Measurements from ENCODE around the gene TMEM63A. TPM values are rescaled to one million over a fixed set of nuclear protein-coding genes. Genes with fewer than 3 reads are reported as not detected.
A peak's percentile ranks its signal among the peaks of the same experiment; 100 is the strongest.

TMEM63A gene
- total and polyA plus RNA-seq, 4 experiments from 2014 or later: 46.2 to 507 (median 278) TPM

DNA sequence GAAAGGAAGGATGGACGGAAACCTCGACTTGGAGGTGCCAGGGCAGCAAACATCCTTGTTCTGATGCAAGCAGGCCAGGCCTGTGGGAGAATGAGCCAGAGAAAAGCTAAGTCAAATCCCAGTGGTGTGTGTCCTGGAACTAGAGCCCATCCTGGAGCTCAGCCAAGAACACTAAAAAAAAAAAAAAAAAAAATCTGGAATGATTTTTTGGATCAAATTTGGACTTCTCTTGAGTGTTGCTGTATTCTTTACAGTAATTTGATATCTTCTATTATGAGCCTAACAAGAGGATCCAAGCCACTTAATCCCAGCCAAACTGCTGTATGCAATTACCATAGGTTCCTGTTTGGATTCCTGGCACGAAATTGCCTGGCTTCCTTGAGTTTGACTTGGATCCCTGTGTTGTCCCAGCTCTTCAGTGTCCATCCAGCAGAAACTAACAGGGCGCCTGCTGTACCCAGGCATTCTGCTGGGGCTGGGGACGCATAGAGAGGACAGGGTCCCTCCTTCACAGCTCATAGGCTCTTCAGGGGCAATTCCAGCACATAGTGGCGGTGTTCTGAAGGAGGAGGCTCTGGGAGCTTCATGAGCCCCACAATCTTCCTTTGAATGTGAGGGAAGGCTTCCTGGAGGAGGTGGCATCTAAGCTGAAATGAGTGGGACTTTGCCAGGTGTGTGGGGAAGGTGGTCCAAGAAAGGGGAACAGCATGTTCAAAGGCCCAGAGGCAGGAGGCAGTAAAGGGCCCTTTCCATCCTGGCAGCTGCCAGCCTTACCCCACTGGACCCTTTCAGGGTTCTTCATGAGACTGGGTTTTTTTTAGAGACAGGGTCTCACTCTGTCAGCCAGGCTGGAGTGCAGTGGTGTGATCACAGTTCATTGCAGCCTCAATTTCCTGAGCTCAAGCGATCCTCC, 47.5 kb downstream of the TMEM63A start:
- Mint-ChIP-seq H3K27ac (peak overlapping the region in 1 of 7 donors; percentile 48), H3K9me3 (no peaks in the 10 kb centered on the region), H3K27me3 (no peaks in the 10 kb centered on the region), H3K4me3 (no peak overlapping the region), H3K4me1 (peaks cover 0 to 1% (median 0%) of the 10 kb centered on the region in 4 donors), H3K36me3 (no peaks in the 10 kb centered on the region)
- Histone ChIP-seq H3K4me1 (ENCODE audit: insufficient read depth, low read length) (no peaks in the 10 kb centered on the region), H3K36me3 (ENCODE audit: insufficient read depth, low read length) (no peaks in the 10 kb centered on the region), H3K27me3 (ENCODE audit: insufficient read depth, low read length) (no peaks in the 10 kb centered on the region), H3K9me3 (ENCODE audit: control insufficient read depth in 1 of 2, low read length in 2 of 2) (no peaks in the 10 kb centered on the region), H3K27ac (ENCODE audit: low read depth, low read length) (no peak overlapping the region), H3K4me3 (ENCODE audit: low read length in 2 of 2) (no peak overlapping the region)
- ChIA-PET POLR2A (ENCODE audit: partially characterized antibody) (interaction anchor here (0.6 to 1.3 kb wide), 6 partner anchors 40 to 89 kb away, joined by 3 to 7 read pairs (median 4); partner anchors contain the start of genes PYCR2, SRP9 and TMEM63A), CTCF (ENCODE audit: partially characterized antibody) (interaction anchor here (0.7 to 1.7 kb wide), 2 partner anchors 23 to 77 kb away, joined by 3 to 5 read pairs; no protein-coding TSS in a partner anchor)
- intact Hi-C loops (cut with micrococcal nuclease): no loop called here
- no peak for DNase-seq

GRCh38 chr1:225830841-225831240, 51.3 kb downstream of the TMEM63A start:
- no peaks in the 10 kb centered on the region for H3K9me3 Mint-ChIP-seq
- intact Hi-C loops (cut with micrococcal nuclease): no loop called here
- H3K4me1 Mint-ChIP-seq: no peaks in the 10 kb centered on the region
- peaks cover 0 to 2% of the 10 kb centered on the region in 2 donors for H3K27me3 Mint-ChIP-seq
- H3K36me3 Mint-ChIP-seq: no peaks in the 10 kb centered on the region
- CTCF ChIA-PET (ENCODE audit: partially characterized antibody): no interaction called here
- peak overlapping the region in 1 of 7 donors; percentile 53 for H3K27ac Mint-ChIP-seq
- H3K4me1 ChIP-seq (ENCODE audit: insufficient read depth, low read length): no peaks in the 10 kb centered on the region
- H3K36me3 ChIP-seq (ENCODE audit: insufficient read depth, low read length): no peaks in the 10 kb centered on the region
- H3K27ac ChIP-seq (ENCODE audit: low read depth, low read length): no peak overlapping the region
- POLR2A ChIA-PET (ENCODE audit: partially characterized antibody): no interaction called here
- H3K27me3 ChIP-seq (ENCODE audit: insufficient read depth, low read length): no peaks in the 10 kb centered on the region
- H3K4me3 Mint-ChIP-seq: no peak overlapping the region
- H3K4me3 ChIP-seq (ENCODE audit: low read length in 2 of 2): no peak overlapping the region
- no peaks in the 10 kb centered on the region for H3K9me3 ChIP-seq (ENCODE audit: control insufficient read depth in 1 of 2, low read length in 2 of 2)
- no peak for DNase-seq

DNA sequence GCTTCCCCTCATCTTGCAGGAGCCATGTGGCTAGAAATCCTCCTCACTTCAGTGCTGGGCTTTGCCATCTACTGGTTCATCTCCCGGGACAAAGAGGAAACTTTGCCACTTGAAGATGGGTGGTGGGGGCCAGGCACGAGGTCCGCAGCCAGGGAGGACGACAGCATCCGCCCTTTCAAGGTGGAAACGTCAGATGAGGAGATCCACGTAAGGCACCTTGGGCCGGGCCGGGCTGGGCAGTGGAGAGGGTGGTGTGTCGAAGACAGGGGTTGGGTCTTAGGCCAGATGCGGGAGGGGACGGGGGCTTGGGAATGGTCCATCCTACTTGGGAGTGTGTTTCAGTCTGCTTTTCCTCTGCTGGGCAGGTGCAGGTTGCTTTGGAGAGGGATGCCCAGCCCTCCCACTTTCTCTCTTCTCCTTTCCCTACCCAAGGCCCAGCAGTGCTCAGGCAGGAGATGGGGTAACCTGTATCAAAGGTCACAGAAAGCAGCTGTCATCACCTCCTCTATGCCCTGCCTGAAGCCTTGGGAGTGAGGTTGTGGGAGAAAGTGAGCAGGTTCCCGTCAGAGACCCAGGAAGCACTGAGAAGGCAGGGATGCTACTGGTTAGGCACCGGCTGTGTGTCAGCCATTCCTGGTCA, 53.4 kb downstream of the TMEM63A start:
- H3K36me3 Mint-ChIP-seq: no peaks in the 10 kb centered on the region
- Histone ChIP-seq H3K27me3 (ENCODE audit: insufficient read depth, low read length) (no peaks in the 10 kb centered on the region), H3K27ac (ENCODE audit: low read depth, low read length) (no peak overlapping the region), H3K36me3 (ENCODE audit: insufficient read depth, low read length) (no peaks in the 10 kb centered on the region), H3K4me3 (ENCODE audit: low read length in 2 of 2) (no peak overlapping the region), H3K4me1 (ENCODE audit: insufficient read depth, low read length) (no peaks in the 10 kb centered on the region), H3K9me3 (ENCODE audit: control insufficient read depth in 1 of 2, low read length in 2 of 2) (no peaks in the 10 kb centered on the region)
- ChIA-PET POLR2A (ENCODE audit: partially characterized antibody) (no interaction called here), CTCF (ENCODE audit: partially characterized antibody) (no interaction called here)
- no peak overlapping the region for H3K27ac Mint-ChIP-seq
- no peaks in the 10 kb centered on the region for H3K9me3 Mint-ChIP-seq
- H3K27me3 Mint-ChIP-seq: peaks cover 1 to 2% of the 10 kb centered on the region in 2 donors
- DNase-seq: no peak
- no peaks in the 10 kb centered on the region for H3K4me1 Mint-ChIP-seq
- H3K4me3 Mint-ChIP-seq: no peak overlapping the region
- intact Hi-C loops (cut with micrococcal nuclease): no loop called here

DNA sequence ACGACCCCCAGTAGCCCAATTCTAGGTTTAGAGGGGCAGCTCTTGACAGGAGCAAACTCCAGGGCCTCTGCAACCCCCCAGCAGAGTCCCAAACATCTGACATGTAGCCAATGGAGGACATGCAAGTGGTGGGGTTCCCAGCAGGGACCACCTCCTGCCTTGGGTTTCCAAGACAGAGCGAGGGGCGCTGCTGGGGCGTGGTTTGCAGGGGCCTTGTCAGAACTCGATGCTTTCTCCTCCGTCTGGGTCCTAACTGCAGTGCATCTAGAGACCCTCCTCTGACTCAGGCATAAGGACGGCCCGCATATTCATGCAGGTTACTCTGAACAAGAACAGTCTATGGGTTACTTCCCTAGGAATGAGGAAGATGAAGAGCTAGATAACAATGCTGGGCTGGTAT, 55.1 kb downstream of the TMEM63A start:
- intact Hi-C loops (cut with micrococcal nuclease): no loop called here
- H3K4me1 ChIP-seq (ENCODE audit: insufficient read depth, low read length): no peaks in the 10 kb centered on the region
- no peak overlapping the region for H3K27ac ChIP-seq (ENCODE audit: low read depth, low read length)
- ChIA-PET POLR2A (ENCODE audit: partially characterized antibody) (no interaction called here), CTCF (ENCODE audit: partially characterized antibody) (no interaction called here)
- Mint-ChIP-seq H3K36me3 (no peaks in the 10 kb centered on the region), H3K27ac (no peak overlapping the region), H3K27me3 (peaks cover 1 to 2% of the 10 kb centered on the region in 2 donors), H3K9me3 (no peaks in the 10 kb centered on the region), H3K4me1 (no peaks in the 10 kb centered on the region), H3K4me3 (no peak overlapping the region)
- H3K9me3 ChIP-seq (ENCODE audit: control insufficient read depth in 1 of 2, low read length in 2 of 2): no peaks in the 10 kb centered on the region
- no peak for DNase-seq
- H3K36me3 ChIP-seq (ENCODE audit: insufficient read depth, low read length): no peaks in the 10 kb centered on the region
- H3K27me3 ChIP-seq (ENCODE audit: insufficient read depth, low read length): no peaks in the 10 kb centered on the region
- H3K4me3 ChIP-seq (ENCODE audit: low read length in 2 of 2): no peak overlapping the region

- Histone ChIP-seq H3K36me3 (ENCODE audit: insufficient read depth, low read length) (no peaks in the 10 kb centered on the region), H3K27ac (ENCODE audit: low read depth, low read length) (no peak overlapping the region), H3K27me3 (ENCODE audit: insufficient read depth, low read length) (no peaks in the 10 kb centered on the region), H3K4me1 (ENCODE audit: insufficient read depth, low read length) (no peaks in the 10 kb centered on the region), H3K4me3 (ENCODE audit: low read length in 2 of 2) (no peak overlapping the region), H3K9me3 (ENCODE audit: control insufficient read depth in 1 of 2, low read length in 2 of 2) (no peaks in the 10 kb centered on the region)
- CTCF ChIA-PET (ENCODE audit: partially characterized antibody): interaction anchor here (0.8 kb wide), 1 partner anchor 15 kb away, joined by 5 read pairs; no protein-coding TSS in a partner anchor
- no peak for DNase-seq
- Mint-ChIP-seq H3K27ac (peak overlapping the region in 1 of 7 donors; percentile 35), H3K27me3 (peaks cover 1 to 2% of the 10 kb centered on the region in 2 donors), H3K4me3 (no peak overlapping the region), H3K36me3 (no peaks in the 10 kb centered on the region), H3K4me1 (peaks cover 0 to 1% (median 0%) of the 10 kb centered on the region in 4 donors), H3K9me3 (no peaks in the 10 kb centered on the region)
- intact Hi-C loops (cut with micrococcal nuclease): no loop called here
- POLR2A ChIA-PET (ENCODE audit: partially characterized antibody): interaction anchor here (0.5 kb wide), 1 partner anchor 35 kb away, joined by 3 read pairs; no protein-coding TSS in a partner anchor
Measured at GRCh38 chr1:225825607-225826007, 56.6 kb downstream of the TMEM63A start.

GRCh38 chr1:225825078-225825477, 57.1 kb downstream of the TMEM63A start:
- ChIA-PET POLR2A (ENCODE audit: partially characterized antibody) (interaction anchor here (0.9 kb wide), 1 partner anchor 9 kb away, joined by 4 read pairs; no protein-coding TSS in a partner anchor), CTCF (ENCODE audit: partially characterized antibody) (no interaction called here)
- Histone ChIP-seq H3K4me3 (ENCODE audit: low read length in 2 of 2) (no peak overlapping the region), H3K9me3 (ENCODE audit: control insufficient read depth in 1 of 2, low read length in 2 of 2) (no peaks in the 10 kb centered on the region), H3K27ac (ENCODE audit: low read depth, low read length) (no peak overlapping the region), H3K4me1 (ENCODE audit: insufficient read depth, low read length) (no peaks in the 10 kb centered on the region), H3K27me3 (ENCODE audit: insufficient read depth, low read length) (no peaks in the 10 kb centered on the region), H3K36me3 (ENCODE audit: insufficient read depth, low read length) (no peaks in the 10 kb centered on the region)
- Mint-ChIP-seq H3K27ac (peak overlapping the region in 1 of 7 donors; percentile 35), H3K27me3 (peaks cover 1 to 2% of the 10 kb centered on the region in 2 donors), H3K9me3 (no peaks in the 10 kb centered on the region), H3K4me3 (no peak overlapping the region), H3K36me3 (no peaks in the 10 kb centered on the region), H3K4me1 (peaks cover 0 to 1% (median 0%) of the 10 kb centered on the region in 4 donors)
- intact Hi-C loops (cut with micrococcal nuclease): no loop called here
- no peak for DNase-seq

DNA sequence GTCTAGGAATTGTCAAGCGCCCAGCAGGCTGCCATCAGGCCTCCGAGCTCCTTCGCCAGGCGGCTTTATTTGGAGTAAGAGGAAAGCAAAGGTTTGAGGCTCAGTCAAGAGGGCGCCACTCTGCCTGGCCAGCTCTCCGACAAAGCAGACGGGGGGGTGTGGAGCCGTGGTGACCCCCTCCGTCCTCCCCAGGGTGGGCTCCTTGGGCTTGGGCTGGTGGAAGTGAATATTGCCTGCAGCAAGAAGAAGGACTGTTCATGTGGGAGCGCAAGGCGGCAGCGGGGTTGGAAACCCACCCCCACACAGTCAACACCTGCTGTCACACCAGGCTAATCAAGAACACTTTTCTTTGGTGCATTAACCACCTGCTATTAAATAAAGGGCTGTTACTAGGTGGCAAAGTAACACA, 57.6 kb downstream of the TMEM63A start:
- no peaks in the 10 kb centered on the region for H3K9me3 ChIP-seq (ENCODE audit: control insufficient read depth in 1 of 2, low read length in 2 of 2)
- Mint-ChIP-seq H3K36me3 (no peaks in the 10 kb centered on the region), H3K27me3 (peaks cover 1 to 2% of the 10 kb centered on the region in 2 donors), H3K9me3 (no peaks in the 10 kb centered on the region), H3K4me3 (no peak overlapping the region), H3K4me1 (peaks cover 0 to 1% (median 0%) of the 10 kb centered on the region in 4 donors), H3K27ac (peak overlapping the region in 1 of 7 donors; percentile 27)
- H3K27ac ChIP-seq (ENCODE audit: low read depth, low read length): no peak overlapping the region
- no peak for DNase-seq
- POLR2A ChIA-PET (ENCODE audit: partially characterized antibody): interaction anchor here (0.9 kb wide), 1 partner anchor 8 kb away, joined by 4 read pairs; no protein-coding TSS in a partner anchor
- H3K27me3 ChIP-seq (ENCODE audit: insufficient read depth, low read length): no peaks in the 10 kb centered on the region
- intact Hi-C loops (cut with micrococcal nuclease): no loop called here
- H3K4me3 ChIP-seq (ENCODE audit: low read length in 2 of 2): no peak overlapping the region
- no peaks in the 10 kb centered on the region for H3K4me1 ChIP-seq (ENCODE audit: insufficient read depth, low read length)
- CTCF ChIA-PET (ENCODE audit: partially characterized antibody): no interaction called here
- H3K36me3 ChIP-seq (ENCODE audit: insufficient read depth, low read length): no peaks in the 10 kb centered on the region

Measured in CD4-positive, alpha-beta memory T cell (primary cell).